Endodermal cell (in vitro differentiated cells): ENCODE results near the gene WNT7B. TPM values are rescaled to one million over a fixed set of nuclear protein-coding genes. Genes with fewer than 3 reads are reported as not detected.

Experiments
- DNase-seq: peaks from one replicate; pipeline ENCODE4 v3.0.0-alpha.2; 2017
- H3K27ac ChIP-seq: 2 replicates; pipeline ENCODE4 v1.5.1; 2013; ENCODE audit warnings: mild to moderate bottlenecking, low read depth, low read length, moderate library complexity
- H3K27me3 ChIP-seq: 2 replicates; pipeline ENCODE4 v1.6.1; 2013; ENCODE audit warnings: mild to moderate bottlenecking, low read length, moderate library complexity; ENCODE audit not compliant: insufficient read depth, control insufficient read depth, poor library complexity, severe bottlenecking
- H3K36me3 ChIP-seq: 2 replicates; pipeline ENCODE4 v1.7.0; 2013; ENCODE audit warnings: mild to moderate bottlenecking, low read length, moderate library complexity; ENCODE audit not compliant: control insufficient read depth, insufficient read depth
- H3K4me1 ChIP-seq: one replicate; pipeline ENCODE4 v1.7.0; 2013; ENCODE audit warnings: low read length; ENCODE audit not compliant: control insufficient read depth, insufficient read depth
- H3K4me3 ChIP-seq: 2 replicates; pipeline ENCODE4 v1.5.1; 2013; ENCODE audit warnings: mild to moderate bottlenecking, low read length, moderate library complexity
- H3K9ac ChIP-seq: 2 replicates; pipeline ENCODE4 v1.6.1; 2013; ENCODE audit warnings: mild to moderate bottlenecking, low read length, moderate library complexity; ENCODE audit not compliant: poor library complexity, severe bottlenecking; ENCODE audit errors: extremely low read depth
- H3K9me3 ChIP-seq: 2 replicates; pipeline ENCODE4 v1.6.1; 2013; ENCODE audit warnings: mild to moderate bottlenecking, low read length, moderate library complexity; ENCODE audit not compliant: control insufficient read depth
- H3K27ac Mint-ChIP-seq: 2 replicates; pipeline ENCODE4 v1.8.0; 2020; ENCODE audit warnings: mixed read lengths
- H3K27me3 Mint-ChIP-seq: 2 replicates; pipeline ENCODE4 v1.8.0; 2021; ENCODE audit warnings: mild to moderate bottlenecking, mixed read lengths; ENCODE audit not compliant: insufficient read depth
- H3K36me3 Mint-ChIP-seq: 2 replicates; pipeline ENCODE4 v1.8.0; 2020; ENCODE audit warnings: low read depth, mixed read lengths
- H3K4me1 Mint-ChIP-seq: 2 replicates; pipeline ENCODE4 v1.8.0; 2020; ENCODE audit warnings: mixed read lengths
- H3K4me3 Mint-ChIP-seq: 2 replicates; pipeline ENCODE4 v1.8.0; 2020; ENCODE audit warnings: mild to moderate bottlenecking, moderate library complexity, mixed read lengths
- H3K9me3 Mint-ChIP-seq: 2 replicates; pipeline ENCODE4 v1.8.0; 2020; ENCODE audit warnings: mild to moderate bottlenecking, mixed read lengths
- CTCF ChIP-seq: fragments of 200-600 bp; sonication (generic); conservative IDR thresholded peaks from 2 replicates; pipeline ENCODE4 v1.5.0; 2021; ENCODE audit warnings: antibody characterized with exemption, mild to moderate bottlenecking
- WGBS, 2 experiments: methylation state at CpG; one replicate each; pipeline versions ENCODE4 v1.1.5 to v1.1.7; 2013; ENCODE audit warnings: missing lambda C conversion rate in 2 of 2, mixed read lengths in 1 of 2; ENCODE audit not compliant: insufficient coverage in 1 of 2, insufficient read length in 1 of 2; 5-methylcytosine and 5-hydroxymethylcytosine counted together
- total RNA-seq, 2 donors: library from RNA; stranded (reverse); fragmentation: NEBNext Ultra II Directional in 1 of 2; extraction: Animal tissue kit (Norgen Biotek cat#: 25700) in 1 of 2; gene quantifications; 2 replicates in 1 of 2; 3 replicates in 1 of 2; pipeline ENCODE4 v1.2.1, GENCODE V29; 2021

The WNT7B gene
- total RNA-seq, 2 donors from 2014 or later: not detected

GRCh38 chr22:45949258-45949870 is 27.6 kb downstream of the WNT7B start:
- Mint-ChIP-seq H3K27me3 (peaks cover 2% of the 10 kb centered on the region), H3K36me3 (no peaks in the 10 kb centered on the region), H3K4me1 (no peaks in the 10 kb centered on the region), H3K4me3 (no peak overlapping the region), H3K27ac (no peak overlapping the region), H3K9me3 (no peaks in the 10 kb centered on the region)
- H3K4me3 ChIP-seq: no peak overlapping the region
- H3K4me1 ChIP-seq: no peaks in the 10 kb centered on the region
- H3K27me3 ChIP-seq: no peaks in the 10 kb centered on the region
- H3K9ac ChIP-seq: no peak overlapping the region
- no peak overlapping the region for H3K27ac ChIP-seq
- no peak for TF ChIP-seq CTCF
- H3K36me3 ChIP-seq: no peaks in the 10 kb centered on the region
- WGBS, 2 experiments: 92 to 93% methylated on average over 10 to 21 of the region's 22 CpGs
- DNase-seq: no peak
- no peaks in the 10 kb centered on the region for H3K9me3 ChIP-seq

- Histone ChIP-seq H3K9me3 (no peaks in the 10 kb centered on the region), H3K36me3 (no peaks in the 10 kb centered on the region), H3K4me3 (no peak overlapping the region), H3K27ac (no peak overlapping the region), H3K9ac (no peak overlapping the region), H3K4me1 (no peaks in the 10 kb centered on the region), H3K27me3 (no peaks in the 10 kb centered on the region)
- H3K4me1 Mint-ChIP-seq: no peaks in the 10 kb centered on the region
- H3K27me3 Mint-ChIP-seq: peaks cover 2% of the 10 kb centered on the region
- H3K27ac Mint-ChIP-seq: no peak overlapping the region
- WGBS, 2 experiments: 90 to 94% methylated on average over 7 to 21 of the region's 21 CpGs
- TF ChIP-seq CTCF: no peak
- no peaks in the 10 kb centered on the region for H3K9me3 Mint-ChIP-seq
- H3K36me3 Mint-ChIP-seq: no peaks in the 10 kb centered on the region
- no peak for DNase-seq
- H3K4me3 Mint-ChIP-seq: no peak overlapping the region
Observed at GRCh38 chr22:45948081-45948648, 28.8 kb downstream of the WNT7B start.

GRCh38 chr22:45946805-45947600 is 30.0 kb downstream of the WNT7B start:
- Histone ChIP-seq H3K27me3 (no peaks in the 10 kb centered on the region), H3K27ac (no peak overlapping the region), H3K9me3 (no peaks in the 10 kb centered on the region), H3K4me1 (no peaks in the 10 kb centered on the region), H3K9ac (no peak overlapping the region), H3K4me3 (no peak overlapping the region), H3K36me3 (no peaks in the 10 kb centered on the region)
- Mint-ChIP-seq H3K9me3 (no peaks in the 10 kb centered on the region), H3K4me3 (no peak overlapping the region), H3K4me1 (no peaks in the 10 kb centered on the region), H3K36me3 (no peaks in the 10 kb centered on the region), H3K27ac (no peak overlapping the region), H3K27me3 (peaks cover 2% of the 10 kb centered on the region)
- DNase-seq: no peak
- TF ChIP-seq CTCF: no peak
- 92 to 96% methylated on average over 14 to 17 of the region's 17 CpGs for WGBS, 2 experiments
